ENCODE results near the gene ATAT1.

The ATAT1 gene

DNA sequence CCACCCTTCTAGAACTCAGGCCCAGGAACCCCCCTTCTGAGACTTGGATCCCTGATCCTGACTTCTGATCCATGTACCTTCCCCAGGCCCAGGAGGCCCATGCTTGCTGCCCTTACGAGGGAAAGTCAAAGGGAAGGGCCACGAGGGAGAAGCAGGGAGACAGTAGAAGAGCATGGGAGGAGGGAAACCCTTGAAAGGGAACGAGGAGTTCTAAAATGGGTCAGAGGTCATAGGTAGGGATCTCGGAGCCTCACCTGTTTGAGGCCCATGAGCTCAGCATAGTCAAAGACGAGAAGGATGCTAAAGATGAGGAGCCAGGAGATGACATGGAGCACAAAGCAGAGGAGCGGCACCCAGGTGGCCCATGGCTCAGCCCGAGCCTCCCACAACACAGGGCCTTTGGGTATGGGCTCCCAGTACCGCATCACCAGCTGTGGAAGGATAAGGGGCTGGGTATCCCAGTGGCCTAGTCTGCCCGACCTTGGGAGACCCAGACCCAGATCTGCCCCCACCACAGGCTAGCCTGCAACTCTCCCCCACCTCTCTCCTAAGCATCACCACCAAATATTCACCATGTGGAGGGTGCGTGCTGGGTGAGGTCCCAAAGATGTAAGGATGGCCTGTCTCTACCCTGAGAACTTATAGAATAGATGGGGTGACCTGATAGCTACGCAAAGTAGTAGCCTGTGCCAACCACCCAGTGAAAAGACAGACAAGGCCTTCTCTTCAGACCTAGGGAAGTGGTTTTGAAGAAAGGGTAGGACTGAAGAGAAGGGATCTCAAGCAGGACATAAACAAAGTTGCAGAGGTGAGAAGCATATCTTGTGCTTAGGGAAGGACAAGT lies 62.6 kb downstream of the ATAT1 start:
- Histone ChIP-seq H3K18ac (ENCODE audit: low read depth in 1 of 2, low read length in 2 of 2) (peak overlapping the region in 1 of 2 experiments; percentile 35), H2BK5ac (ENCODE audit: low read depth, low read length, poor library complexity, severe bottlenecking) (no peak overlapping the region), H4K8ac (ENCODE audit: low read length) (no peak overlapping the region), H3K4me3 (ENCODE audit: insufficient read depth in 1 of 2, low read depth in 1 of 2, low read length in 2 of 2) (peak overlapping the region in 1 of 2 experiments; percentile 93), H2AFZ (ENCODE audit: low read depth, low read length) (no peak overlapping the region), H2AK5ac (ENCODE audit: low read length, severe bottlenecking) (peak overlapping the region; percentile 31), H3K36me3 (ENCODE audit: control insufficient read depth in 1 of 2, insufficient read depth in 2 of 2, low read depth in 1 of 2, low read length in 2 of 2) (peaks cover 7 to 13% of the 10 kb centered on the region in 2 experiments), H3K4ac (ENCODE audit: low read depth in 1 of 2, low read length in 2 of 2) (peak overlapping the region in 1 of 2 experiments; percentile 27), H2BK120ac (ENCODE audit: low read depth, low read length) (peak overlapping the region; percentile 24), H4K91ac (ENCODE audit: low read length) (no peak overlapping the region), H3K4me2 (ENCODE audit: low read length, poor library complexity, severe bottlenecking) (no peak overlapping the region), H3K79me1 (replicated peaks; ENCODE audit: low read length, poor library complexity, severe bottlenecking) (peaks cover 2% of the 10 kb centered on the region), H3K14ac (ENCODE audit: low read length in 2 of 2) (no peak overlapping the region), H3K9me3 (ENCODE audit: control insufficient read depth, low read length) (no peaks in the 10 kb centered on the region), H3K23ac (ENCODE audit: low read length in 2 of 2) (peak overlapping the region in 1 of 2 experiments; percentile 25), H2BK15ac (ENCODE audit: low read depth, poor library complexity, severe bottlenecking) (no peak overlapping the region), H3K9ac (ENCODE audit: low read length) (peak overlapping the region; percentile 95), H3K27ac (ENCODE audit: low read length, poor library complexity, severe bottlenecking) (no peak overlapping the region), H3K27me3 (ENCODE audit: control insufficient read depth in 1 of 2, insufficient read depth in 1 of 2, low read length in 2 of 2) (no peaks in the 10 kb centered on the region), H3K4me1 (ENCODE audit: control insufficient read depth, insufficient read depth, low read depth, low read length) (peaks cover 27% of the 10 kb centered on the region), H2BK12ac (ENCODE audit: low read length in 2 of 2) (peak overlapping the region in 1 of 2 experiments; percentile 73)
- no peak for DNase-seq
- 99% methylated on average over 9 of the region's 11 CpGs for WGBS

- Histone ChIP-seq H4K91ac (ENCODE audit: low read length) (peak overlapping the region; percentile 35), H2BK12ac (ENCODE audit: low read length in 2 of 2) (peak overlapping the region in 1 of 2 experiments; percentile 14), H3K36me3 (ENCODE audit: control insufficient read depth in 1 of 2, insufficient read depth in 2 of 2, low read depth in 1 of 2, low read length in 2 of 2) (peaks cover 4 to 9% of the 10 kb centered on the region in 2 experiments), H4K8ac (ENCODE audit: low read length) (peak overlapping the region; percentile 1), H2AFZ (ENCODE audit: low read depth, low read length) (no peak overlapping the region), H3K9me3 (ENCODE audit: control insufficient read depth, low read length) (no peaks in the 10 kb centered on the region), H3K14ac (ENCODE audit: low read length in 2 of 2) (peak overlapping the region; percentile 44 to 63), H3K4me1 (ENCODE audit: control insufficient read depth, insufficient read depth, low read depth, low read length) (peaks cover 29% of the 10 kb centered on the region), H3K27ac (ENCODE audit: low read length, poor library complexity, severe bottlenecking) (peak overlapping the region; percentile 91), H3K4me3 (ENCODE audit: insufficient read depth in 1 of 2, low read depth in 1 of 2, low read length in 2 of 2) (peak overlapping the region in 1 of 2 experiments; percentile 93), H3K27me3 (ENCODE audit: control insufficient read depth in 1 of 2, insufficient read depth in 1 of 2, low read length in 2 of 2) (no peaks in the 10 kb centered on the region), H2BK120ac (ENCODE audit: low read depth, low read length) (no peak overlapping the region), H3K4ac (ENCODE audit: low read depth in 1 of 2, low read length in 2 of 2) (peak overlapping the region in 1 of 2 experiments; percentile 55), H2AK5ac (ENCODE audit: low read length, severe bottlenecking) (peak overlapping the region; percentile 61), H3K18ac (ENCODE audit: low read depth in 1 of 2, low read length in 2 of 2) (peak overlapping the region in 1 of 2 experiments; percentile 2), H2BK15ac (ENCODE audit: low read depth, poor library complexity, severe bottlenecking) (peak overlapping the region; percentile 82), H3K79me1 (replicated peaks; ENCODE audit: low read length, poor library complexity, severe bottlenecking) (peaks cover 2% of the 10 kb centered on the region), H3K4me2 (ENCODE audit: low read length, poor library complexity, severe bottlenecking) (peak overlapping the region; percentile 31), H3K9ac (ENCODE audit: low read length) (peak overlapping the region; percentile 95), H3K23ac (ENCODE audit: low read length in 2 of 2) (peak overlapping the region in 1 of 2 experiments; percentile 20), H2BK5ac (ENCODE audit: low read depth, low read length, poor library complexity, severe bottlenecking) (no peak overlapping the region)
- 80% methylated on average over 4 of the region's 4 CpGs for WGBS
- no peak for DNase-seq
Observed at GRCh38 chr6:30689985-30690384, 63.3 kb downstream of the ATAT1 start.

DNA sequence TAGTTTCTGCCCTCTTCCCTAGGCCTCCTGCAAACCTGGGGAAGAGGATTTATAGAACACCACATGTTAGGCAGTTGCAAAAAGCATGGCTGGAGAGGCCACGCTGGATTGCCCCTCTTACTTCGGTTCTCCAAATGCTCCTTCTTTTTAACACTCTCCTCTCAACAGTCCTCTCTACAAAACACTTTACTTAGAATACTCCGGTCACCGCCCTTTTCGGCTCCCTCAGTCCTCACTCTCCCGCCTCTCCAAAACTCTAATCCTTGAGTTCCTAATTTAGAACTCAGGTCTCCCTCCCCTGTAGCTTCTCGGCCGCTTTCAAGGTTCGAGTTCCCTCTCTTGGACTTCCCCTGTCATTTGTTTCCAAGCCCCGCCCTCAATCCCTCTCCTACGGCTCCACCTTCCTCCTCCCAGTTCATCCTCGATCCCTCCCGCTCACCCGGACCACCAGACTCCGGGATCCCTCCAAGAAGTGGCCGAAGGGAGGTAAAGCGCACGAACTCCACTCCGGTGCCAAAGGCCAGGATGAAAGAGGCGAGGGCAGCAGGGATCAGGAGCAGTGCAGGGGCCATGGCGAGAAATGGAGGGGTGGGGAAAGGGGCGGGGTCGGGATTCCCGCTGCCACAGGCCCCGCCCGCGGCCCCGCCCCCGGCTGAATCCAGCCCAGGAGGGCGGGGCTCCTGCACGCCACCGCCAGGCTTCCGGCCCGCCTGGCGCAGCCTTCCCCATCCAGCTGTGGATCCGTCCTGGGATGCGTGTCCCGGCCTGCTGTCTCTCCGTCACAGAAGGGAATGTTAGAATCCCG lies 63.9 kb downstream of the ATAT1 start, which contains the start of gene NRM:
Gene NRM, minus strand, starts transcription at position 582 of the 805 bp plus-strand sequence. Its CDS starts 10 bp downstream, at position 572.
- H3K79me1 ChIP-seq (replicated peaks; ENCODE audit: low read length, poor library complexity, severe bottlenecking): peaks cover 2% of the 10 kb centered on the region
- peak; percentile 94 for DNase-seq

More for the DNA sequence above, 63.9 kb downstream of the ATAT1 start, which contains the start of gene NRM:
- Histone ChIP-seq H3K4ac (ENCODE audit: low read depth in 1 of 2, low read length in 2 of 2) (peak within 1 kb of the TSS in 1 of 2 experiments; percentile 55), H2BK15ac (ENCODE audit: low read depth, poor library complexity, severe bottlenecking) (peak within 1 kb of the TSS; percentile 95), H2BK12ac (ENCODE audit: low read length in 2 of 2) (peak within 1 kb of the TSS; percentile 34 to 96), H3K23ac (ENCODE audit: low read length in 2 of 2) (peak within 1 kb of the TSS in 1 of 2 experiments; percentile 20), H4K8ac (ENCODE audit: low read length) (peak within 1 kb of the TSS; percentile 74), H3K18ac (ENCODE audit: low read depth in 1 of 2, low read length in 2 of 2) (peak within 1 kb of the TSS; percentile 78 to 86), H2AK5ac (ENCODE audit: low read length, severe bottlenecking) (peak within 1 kb of the TSS; percentile 61), H2BK5ac (ENCODE audit: low read depth, low read length, poor library complexity, severe bottlenecking) (peak within 1 kb of the TSS; percentile 90), H3K27me3 (ENCODE audit: control insufficient read depth in 1 of 2, insufficient read depth in 1 of 2, low read length in 2 of 2) (no peaks in the 10 kb centered on the region), H3K4me2 (ENCODE audit: low read length, poor library complexity, severe bottlenecking) (peak within 1 kb of the TSS; percentile 58), H2AFZ (ENCODE audit: low read depth, low read length) (no peak within 1 kb of the TSS), H3K4me3 (ENCODE audit: insufficient read depth in 1 of 2, low read depth in 1 of 2, low read length in 2 of 2) (peak within 1 kb of the TSS; percentile 77 to 93), H3K14ac (ENCODE audit: low read length in 2 of 2) (peak within 1 kb of the TSS; percentile 44 to 63), H3K36me3 (ENCODE audit: control insufficient read depth in 1 of 2, insufficient read depth in 2 of 2, low read depth in 1 of 2, low read length in 2 of 2) (peaks cover 0 to 4% of the 10 kb centered on the region in 2 experiments), H3K9ac (ENCODE audit: low read length) (peak within 1 kb of the TSS; percentile 95), H2BK120ac (ENCODE audit: low read depth, low read length) (no peak within 1 kb of the TSS), H3K4me1 (ENCODE audit: control insufficient read depth, insufficient read depth, low read depth, low read length) (peaks cover 27% of the 10 kb centered on the region), H3K9me3 (ENCODE audit: control insufficient read depth, low read length) (no peaks in the 10 kb centered on the region), H4K91ac (ENCODE audit: low read length) (peak within 1 kb of the TSS; percentile 35), H3K27ac (ENCODE audit: low read length, poor library complexity, severe bottlenecking) (peak within 1 kb of the TSS; percentile 91)
- under 1% methylated on average over 33 of the region's 40 CpGs for WGBS

Data from mesenchymal stem cell (in vitro differentiated cells and primary cell).